Measurements from ENCODE around the gene FOXO6. TPM values are rescaled to one million over a fixed set of nuclear protein-coding genes. Genes with fewer than 3 reads are reported as not detected.

FOXO6 gene
- total RNA-seq, 1 experiment from 2014 or later, result 5.4 TPM

- DNase-seq (ENCODE audit: low spot score) (no peak), ATAC-seq (no peak)
- ChIA-PET CTCF (interaction anchor here (1.3 to 1.6 kb wide), 3 partner anchors 10 to 67 kb away, joined by 3 to 4 read pairs (median 4); no protein-coding TSS in a partner anchor), POLR2A (no interaction called here)
- no peak overlapping the region for H3K27ac Mint-ChIP-seq
- TF ChIP-seq ZSCAN18 (CRISPR knock-in tag; IDR thresholded peaks at IDR 0.05), result no peak
- TF ChIP-seq ZNF263 (CRISPR knock-in tag; IDR thresholded peaks at IDR 0.05; ENCODE audit: low read depth), result no peak
- TF ChIP-seq TP53 (CRISPR knock-in tag; IDR thresholded peaks at IDR 0.05), result no peak
- no peak for TF ChIP-seq ZBTB43 (CRISPR knock-in tag; IDR thresholded peaks at IDR 0.05)
- no peak for TF ChIP-seq ATF1 (CRISPR knock-in tag; IDR thresholded peaks at IDR 0.05)
- TF ChIP-seq SMAD3 (CRISPR knock-in tag; IDR thresholded peaks at IDR 0.05; ENCODE audit: borderline replicate concordance), result no peak
- TF ChIP-seq ZNF512 (CRISPR knock-in tag; IDR thresholded peaks at IDR 0.05; ENCODE audit: borderline replicate concordance), result no peak
- TF ChIP-seq SOX15 (CRISPR knock-in tag; IDR thresholded peaks at IDR 0.05), result no peak
- no peak for TF ChIP-seq HMGA2 (CRISPR knock-in tag; IDR thresholded peaks at IDR 0.05)
- TF ChIP-seq FOXP4 (CRISPR knock-in tag; IDR thresholded peaks at IDR 0.05), result no peak
- no peak for TF ChIP-seq JAZF1 (CRISPR knock-in tag; IDR thresholded peaks at IDR 0.05)
- TF ChIP-seq ESRRA (CRISPR knock-in tag; IDR thresholded peaks at IDR 0.05; ENCODE audit: borderline replicate concordance), result no peak
- TF ChIP-seq CREB1 (CRISPR knock-in tag; IDR thresholded peaks at IDR 0.05), result no peak
- TF ChIP-seq CREM (CRISPR knock-in tag; IDR thresholded peaks at IDR 0.05), result no peak
- TF ChIP-seq EMX1 (CRISPR knock-in tag; IDR thresholded peaks at IDR 0.05), result no peak
- H3K27me3 Mint-ChIP-seq (ENCODE audit: low read depth), result peaks cover 6% of the 10 kb centered on the region; the same call in 1 of the 2 replicates
- no peaks in the 10 kb centered on the region for H3K36me3 Mint-ChIP-seq
- no peak overlapping the region for H3K4me3 Mint-ChIP-seq
- peaks cover 8% of the 10 kb centered on the region for H3K4me1 Mint-ChIP-seq
- peaks cover 3% of the 10 kb centered on the region; the same call in 1 of the 2 replicates for H3K9me3 Mint-ChIP-seq
Observed at GRCh38 chr1:41350055-41350378, 11.2 kb upstream of the FOXO6 start.

- ATAC-seq (no peak), DNase-seq (ENCODE audit: low spot score) (no peak)
- Mint-ChIP-seq H3K36me3 (no peaks in the 10 kb centered on the region), H3K9me3 (peaks cover 3% of the 10 kb centered on the region; the same call in 1 of the 2 replicates), H3K4me3 (no peak overlapping the region), H3K27me3 (ENCODE audit: low read depth) (no peaks in the 10 kb centered on the region), H3K4me1 (peaks cover 8% of the 10 kb centered on the region), H3K27ac (no peak overlapping the region)
- ChIA-PET CTCF (interaction anchor here (0.6 to 1.4 kb wide), 5 partner anchors 9 to 68 kb away, joined by 3 to 10 read pairs (median 3); partner anchors contain the start of gene FOXO6), POLR2A (no interaction called here)
- TF ChIP-seq NR2C2 (CRISPR knock-in tag; IDR thresholded peaks at IDR 0.05) (no peak), ZNF317 (CRISPR knock-in tag; IDR thresholded peaks at IDR 0.05; ENCODE audit: borderline replicate concordance, low read depth) (no peak), NFATC4 (CRISPR knock-in tag; IDR thresholded peaks at IDR 0.05) (no peak), ZNF396 (CRISPR knock-in tag; IDR thresholded peaks at IDR 0.05; ENCODE audit: borderline replicate concordance) (no peak), SOX15 (CRISPR knock-in tag; IDR thresholded peaks at IDR 0.05) (no peak), ZNF232 (CRISPR knock-in tag; IDR thresholded peaks at IDR 0.05) (no peak), HMGXB4 (CRISPR knock-in tag; IDR thresholded peaks at IDR 0.05) (no peak), PREB (CRISPR knock-in tag; IDR thresholded peaks at IDR 0.05; ENCODE audit: borderline replicate concordance) (no peak), ZNF671 (CRISPR knock-in tag; IDR thresholded peaks at IDR 0.05) (no peak)
Observed at GRCh38 chr1:41351262-41352151, 9.7 kb upstream of the FOXO6 start.
